Neural cell (in vitro differentiated cells): ENCODE results near the gene EMC10. TPM values are rescaled to one million over a fixed set of nuclear protein-coding genes. Genes with fewer than 3 reads are reported as not detected.

ENCODE experiments used
- H2AFZ ChIP-seq: fragments of 200-600, 300-800 bp; sonication (generic), shearing (Covaris generic); 2 replicates; pipeline ENCODE4 v1.6.0; 2014; ENCODE audit warnings: low read depth, mild to moderate bottlenecking, antibody characterized with exemption, low read length, moderate library complexity
- H3F3A ChIP-seq: fragments of 200-600 bp; shearing (Covaris generic); 2 replicates; pipeline ENCODE4 v1.6.1; 2016; ENCODE audit warnings: mild to moderate bottlenecking, moderate library complexity, mixed read lengths, antibody characterized with exemption, low read length; ENCODE audit not compliant: insufficient read depth, poor library complexity, severe bottlenecking
- H3K27ac ChIP-seq: fragments of 200-600, 300-800 bp; sonication (generic), shearing (Covaris generic); 2 replicates; pipeline ENCODE4 v1.5.1; 2014; ENCODE audit warnings: mild to moderate bottlenecking, low read length, moderate library complexity
- H3K27me3 ChIP-seq: fragments of 300-800, 200-600 bp; sonication (generic), shearing (Covaris generic); 2 replicates; pipeline ENCODE4 v1.6.0; 2014; ENCODE audit warnings: mild to moderate bottlenecking, low read depth, low read length, moderate library complexity; ENCODE audit not compliant: insufficient read depth
- H3K36me3 ChIP-seq: fragments of 300-800, 200-600 bp; sonication (generic), shearing (Covaris generic); 2 replicates; pipeline ENCODE4 v1.5.1; 2014; ENCODE audit warnings: mild to moderate bottlenecking, antibody characterized with exemption, low read length, moderate library complexity; ENCODE audit not compliant: insufficient read depth
- H3K4me2 ChIP-seq: fragments of 300-800, 200-600 bp; sonication (generic), shearing (Covaris generic); 2 replicates; pipeline ENCODE4 v1.6.0; 2014; ENCODE audit warnings: mild to moderate bottlenecking, low read length
- H3K4me3 ChIP-seq: fragments of 300-800, 200-600 bp; sonication (generic), shearing (Covaris generic); 2 replicates; pipeline ENCODE4 v1.5.1; 2014; ENCODE audit warnings: mild to moderate bottlenecking, low read length, moderate library complexity
- H3K79me2 ChIP-seq: fragments of 200-600 bp; shearing (Covaris generic); replicated peaks from 2 replicates; pipeline ENCODE4 v1.6.0; 2014; ENCODE audit warnings: mild to moderate bottlenecking, low read length, moderate library complexity; ENCODE audit not compliant: insufficient read depth
- H3K9ac ChIP-seq: fragments of 300-800, 200-600 bp; sonication (generic), shearing (Covaris generic); 2 replicates; pipeline ENCODE4 v1.6.1; 2016; ENCODE audit warnings: mild to moderate bottlenecking, low read length, mixed read lengths
- H3K9me2 ChIP-seq: fragments of 200-600 bp; shearing (Covaris generic); 2 replicates; pipeline ENCODE4 v1.6.1; 2016; ENCODE audit warnings: mild to moderate bottlenecking, low read length, mixed read lengths; ENCODE audit not compliant: insufficient read depth
- H3K9me3 ChIP-seq: fragments of 200-600, 300-800 bp; sonication (generic), shearing (Covaris generic); 2 replicates; pipeline ENCODE4 v1.6.1; 2016; ENCODE audit warnings: mild to moderate bottlenecking, mixed run types, low read length, moderate library complexity, mixed read lengths
- H4K20me1 ChIP-seq: fragments of 200-600 bp; shearing (Covaris generic); 2 replicates; pipeline ENCODE4 v1.6.1; 2016; ENCODE audit warnings: mild to moderate bottlenecking, mixed run types; ENCODE audit not compliant: insufficient read depth
- EP300 ChIP-seq: fragments of 450-650 bp; conservative IDR thresholded peaks from 2 replicates; pipeline ENCODE4 v1.6.1; 2014; ENCODE audit warnings: antibody characterized with exemption, mild to moderate bottlenecking, moderate library complexity; ENCODE audit not compliant: poor library complexity, severe bottlenecking
- EZH2 ChIP-seq: fragments of 200-600, 300-800 bp; shearing (Covaris generic), sonication (generic); IDR thresholded peaks from 2 replicates; pipeline ENCODE4 v1.6.1; 2014; ENCODE audit warnings: antibody characterized with exemption, low read length, borderline replicate concordance, mild to moderate bottlenecking; ENCODE audit not compliant: insufficient read depth, poor library complexity, severe bottlenecking
- MXI1 ChIP-seq: fragments of 450-650 bp; conservative IDR thresholded peaks from 2 replicates; pipeline ENCODE4 v1.6.1; 2014; ENCODE audit warnings: antibody characterized with exemption, mild to moderate bottlenecking; ENCODE audit not compliant: poor library complexity, severe bottlenecking
- POLR2AphosphoS5 ChIP-seq: IDR thresholded peaks from 2 replicates; pipeline ENCODE4 v1.6.1; 2012
- RAD21 ChIP-seq: fragments of 450-650 bp; conservative IDR thresholded peaks from 2 replicates; pipeline ENCODE4 v1.6.1; 2014; ENCODE audit warnings: antibody characterized with exemption, mild to moderate bottlenecking, moderate library complexity
- SMC3 ChIP-seq: fragments of 450-650 bp; conservative IDR thresholded peaks from 2 replicates; pipeline ENCODE4 v1.6.1; 2014; ENCODE audit warnings: antibody characterized with exemption, mild to moderate bottlenecking, moderate library complexity; ENCODE audit not compliant: poor library complexity
- TAF1 ChIP-seq: IDR thresholded peaks from 2 replicates; pipeline ENCODE4 v1.6.1; 2012; ENCODE audit warnings: low read depth
- polyA plus RNA-seq: library from polyadenylated mRNA; depleted of rRNA; stranded (reverse); fragments of >200 nt; gene quantifications from 2 replicates; pipeline ENCODE4 v1.2.3, GENCODE V29; 2014
- TF ChIP-seq, protein P1 (sequence below): IDR thresholded peaks from 2 replicates; pipeline ENCODE4 v1.6.1; 2012; ENCODE audit warnings: borderline replicate concordance
- TF ChIP-seq, protein P2 (sequence below): fragments of 450-650 bp; IDR thresholded peaks from 2 replicates; pipeline ENCODE4 v1.5.1; 2014; ENCODE audit warnings: antibody characterized with exemption, mild to moderate bottlenecking, moderate library complexity; ENCODE audit not compliant: poor library complexity, severe bottlenecking

The EMC10 gene
- polyA plus RNA-seq, 1 donor from 2014 or later, result 233 TPM

DNA sequence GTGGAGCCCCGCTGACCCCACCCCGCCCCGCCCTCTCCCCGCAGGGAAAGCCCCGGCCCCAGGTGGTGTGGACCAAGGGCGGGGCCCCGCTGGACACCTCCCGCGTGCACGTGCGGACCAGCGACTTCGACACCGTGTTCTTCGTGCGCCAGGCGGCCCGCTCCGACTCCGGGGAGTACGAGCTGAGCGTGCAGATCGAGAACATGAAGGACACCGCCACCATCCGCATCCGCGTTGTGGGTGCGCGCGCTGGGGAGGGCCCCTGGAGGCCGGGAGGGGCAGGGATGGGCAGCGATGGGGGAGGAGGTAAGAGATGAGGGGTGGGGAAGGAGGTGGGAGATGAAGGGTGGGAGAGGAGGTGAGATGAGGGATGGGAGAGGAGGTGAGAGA is 17.2 kb upstream of the EMC10 start:
- Histone ChIP-seq H3K9ac (no peak overlapping the region), H3K4me2 (no peak overlapping the region), H3F3A (no peaks in the 10 kb centered on the region), H3K27ac (no peak overlapping the region), H3K9me3 (no peaks in the 10 kb centered on the region), H3K79me2 (no peaks in the 10 kb centered on the region), H3K9me2 (no peaks in the 10 kb centered on the region), H2AFZ (no peak overlapping the region), H4K20me1 (no peaks in the 10 kb centered on the region), H3K36me3 (no peaks in the 10 kb centered on the region), H3K27me3 (no peaks in the 10 kb centered on the region), H3K4me3 (no peak overlapping the region)
- TF ChIP-seq TAF1 (no peak), POLR2AphosphoS5 (no peak), SMC3 (no peak), MXI1 (no peak), EZH2 (no peak), RAD21 (no peak)
- TF ChIP-seq, protein P1, sequence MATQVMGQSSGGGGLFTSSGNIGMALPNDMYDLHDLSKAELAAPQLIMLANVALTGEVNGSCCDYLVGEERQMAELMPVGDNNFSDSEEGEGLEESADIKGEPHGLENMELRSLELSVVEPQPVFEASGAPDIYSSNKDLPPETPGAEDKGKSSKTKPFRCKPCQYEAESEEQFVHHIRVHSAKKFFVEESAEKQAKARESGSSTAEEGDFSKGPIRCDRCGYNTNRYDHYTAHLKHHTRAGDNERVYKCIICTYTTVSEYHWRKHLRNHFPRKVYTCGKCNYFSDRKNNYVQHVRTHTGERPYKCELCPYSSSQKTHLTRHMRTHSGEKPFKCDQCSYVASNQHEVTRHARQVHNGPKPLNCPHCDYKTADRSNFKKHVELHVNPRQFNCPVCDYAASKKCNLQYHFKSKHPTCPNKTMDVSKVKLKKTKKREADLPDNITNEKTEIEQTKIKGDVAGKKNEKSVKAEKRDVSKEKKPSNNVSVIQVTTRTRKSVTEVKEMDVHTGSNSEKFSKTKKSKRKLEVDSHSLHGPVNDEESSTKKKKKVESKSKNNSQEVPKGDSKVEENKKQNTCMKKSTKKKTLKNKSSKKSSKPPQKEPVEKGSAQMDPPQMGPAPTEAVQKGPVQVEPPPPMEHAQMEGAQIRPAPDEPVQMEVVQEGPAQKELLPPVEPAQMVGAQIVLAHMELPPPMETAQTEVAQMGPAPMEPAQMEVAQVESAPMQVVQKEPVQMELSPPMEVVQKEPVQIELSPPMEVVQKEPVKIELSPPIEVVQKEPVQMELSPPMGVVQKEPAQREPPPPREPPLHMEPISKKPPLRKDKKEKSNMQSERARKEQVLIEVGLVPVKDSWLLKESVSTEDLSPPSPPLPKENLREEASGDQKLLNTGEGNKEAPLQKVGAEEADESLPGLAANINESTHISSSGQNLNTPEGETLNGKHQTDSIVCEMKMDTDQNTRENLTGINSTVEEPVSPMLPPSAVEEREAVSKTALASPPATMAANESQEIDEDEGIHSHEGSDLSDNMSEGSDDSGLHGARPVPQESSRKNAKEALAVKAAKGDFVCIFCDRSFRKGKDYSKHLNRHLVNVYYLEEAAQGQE, result no peak

DNA sequence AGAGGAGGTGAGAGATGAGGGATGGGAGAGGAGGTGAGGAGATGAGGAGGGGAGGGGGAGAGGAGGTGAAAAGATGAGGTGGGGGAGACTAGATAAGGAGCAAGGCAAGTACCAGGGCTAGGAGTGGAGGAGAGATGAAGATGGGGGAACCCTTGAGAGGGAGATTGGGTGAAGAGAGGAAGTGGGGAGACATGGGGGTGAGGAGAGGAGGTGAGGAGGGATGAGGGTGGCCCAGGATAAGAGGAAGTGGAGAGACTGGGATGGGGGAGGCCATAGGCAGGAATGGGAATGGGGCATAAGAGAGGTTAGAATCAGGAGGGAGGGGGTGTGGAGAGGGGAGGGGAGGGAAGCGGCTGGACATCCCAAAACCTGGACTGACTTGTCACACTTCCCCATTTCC is 16.7 kb upstream of the EMC10 start:
- H3K9me2 ChIP-seq, result no peaks in the 10 kb centered on the region
- no peak for TF ChIP-seq EP300
- no peak for TF ChIP-seq POLR2AphosphoS5
- TF ChIP-seq RAD21, result no peak
- TF ChIP-seq, protein P1, result no peak
- TF ChIP-seq EZH2, result no peak
- TF ChIP-seq, protein P2, sequence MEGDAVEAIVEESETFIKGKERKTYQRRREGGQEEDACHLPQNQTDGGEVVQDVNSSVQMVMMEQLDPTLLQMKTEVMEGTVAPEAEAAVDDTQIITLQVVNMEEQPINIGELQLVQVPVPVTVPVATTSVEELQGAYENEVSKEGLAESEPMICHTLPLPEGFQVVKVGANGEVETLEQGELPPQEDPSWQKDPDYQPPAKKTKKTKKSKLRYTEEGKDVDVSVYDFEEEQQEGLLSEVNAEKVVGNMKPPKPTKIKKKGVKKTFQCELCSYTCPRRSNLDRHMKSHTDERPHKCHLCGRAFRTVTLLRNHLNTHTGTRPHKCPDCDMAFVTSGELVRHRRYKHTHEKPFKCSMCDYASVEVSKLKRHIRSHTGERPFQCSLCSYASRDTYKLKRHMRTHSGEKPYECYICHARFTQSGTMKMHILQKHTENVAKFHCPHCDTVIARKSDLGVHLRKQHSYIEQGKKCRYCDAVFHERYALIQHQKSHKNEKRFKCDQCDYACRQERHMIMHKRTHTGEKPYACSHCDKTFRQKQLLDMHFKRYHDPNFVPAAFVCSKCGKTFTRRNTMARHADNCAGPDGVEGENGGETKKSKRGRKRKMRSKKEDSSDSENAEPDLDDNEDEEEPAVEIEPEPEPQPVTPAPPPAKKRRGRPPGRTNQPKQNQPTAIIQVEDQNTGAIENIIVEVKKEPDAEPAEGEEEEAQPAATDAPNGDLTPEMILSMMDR, result no peak
- no peak for TF ChIP-seq SMC3
- TF ChIP-seq TAF1, result no peak
- TF ChIP-seq MXI1, result no peak
- H3K79me2 ChIP-seq, result no peaks in the 10 kb centered on the region
- H3F3A ChIP-seq, result no peaks in the 10 kb centered on the region
- no peak overlapping the region for H3K27ac ChIP-seq
- no peak overlapping the region for H3K9ac ChIP-seq
- no peaks in the 10 kb centered on the region for H4K20me1 ChIP-seq
- H3K4me3 ChIP-seq, result no peak overlapping the region
- H3K36me3 ChIP-seq, result no peaks in the 10 kb centered on the region
- no peaks in the 10 kb centered on the region for H3K27me3 ChIP-seq
- no peaks in the 10 kb centered on the region for H3K9me3 ChIP-seq
- no peak overlapping the region for H3K4me2 ChIP-seq
- no peak overlapping the region for H2AFZ ChIP-seq
